Endothelial cell (in vitro differentiated cells): ENCODE results near the gene RAPGEF5. TPM values are rescaled to one million over a fixed set of nuclear protein-coding genes. Genes with fewer than 3 reads are reported as not detected.
A peak's percentile ranks its signal among the peaks of the same experiment; 100 is the strongest.

ENCODE experiments used
- DNase-seq: peaks from one replicate; pipeline ENCODE4 v3.0.0; 2021; ENCODE audit warnings: low spot score
- H3K27ac Mint-ChIP-seq: one replicate; pipeline ENCODE4 v1.8.0; 2021; ENCODE audit warnings: mixed read lengths, inconsistent platforms; ENCODE audit not compliant: unreplicated experiment
- H3K27me3 Mint-ChIP-seq: one replicate; pipeline ENCODE4 v1.8.0; 2021; ENCODE audit warnings: mild to moderate bottlenecking, moderate library complexity, mixed read lengths, inconsistent platforms; ENCODE audit not compliant: unreplicated experiment
- H3K36me3 Mint-ChIP-seq: one replicate; pipeline ENCODE4 v1.8.0; 2021; ENCODE audit warnings: mild to moderate bottlenecking, low read depth, mixed read lengths, inconsistent platforms; ENCODE audit not compliant: unreplicated experiment
- H3K4me1 Mint-ChIP-seq: one replicate; pipeline ENCODE4 v1.8.0; 2021; ENCODE audit warnings: mild to moderate bottlenecking, mixed read lengths, inconsistent platforms; ENCODE audit not compliant: unreplicated experiment
- H3K4me3 Mint-ChIP-seq: one replicate; pipeline ENCODE4 v1.8.0; 2021; ENCODE audit warnings: mild to moderate bottlenecking, mixed read lengths, inconsistent platforms; ENCODE audit not compliant: unreplicated experiment
- H3K9me3 Mint-ChIP-seq: one replicate; pipeline ENCODE4 v1.8.0; 2021; ENCODE audit warnings: mixed read lengths, inconsistent platforms; ENCODE audit not compliant: unreplicated experiment
- CTCF ChIP-seq: fragments of 200-600 bp; sonication (generic); IDR thresholded peaks from one replicate; pipeline ENCODE4 v1.5.0; 2021; ENCODE audit warnings: antibody characterized with exemption; ENCODE audit not compliant: unreplicated experiment
- total RNA-seq: library from RNA; stranded (reverse); fragmentation: NEBNext Ultra II Directional; extraction: Animal tissue kit (Norgen Biotek cat#: 25700); gene quantifications from one replicate; pipeline ENCODE4 v1.2.1, GENCODE V29; 2021; ENCODE audit not compliant: unreplicated experiment

Gene RAPGEF5
- total RNA-seq, 1 donor from 2014 or later, result 135 TPM

GRCh38 chr7:22355620-22356009 is 1.3 kb downstream of the RAPGEF5 start:
- peaks cover 7% of the 10 kb centered on the region for H3K27me3 Mint-ChIP-seq
- peaks cover 3% of the 10 kb centered on the region for H3K9me3 Mint-ChIP-seq
- TF ChIP-seq CTCF, result no peak
- H3K27ac Mint-ChIP-seq, result peak overlapping the region; percentile 40
- H3K36me3 Mint-ChIP-seq, result peaks cover 27% of the 10 kb centered on the region
- peak overlapping the region; percentile 92 for H3K4me3 Mint-ChIP-seq
- H3K4me1 Mint-ChIP-seq, result peaks cover 31% of the 10 kb centered on the region
- DNase-seq, result no peak

GRCh38 chr7:22354462-22354861 is 2.5 kb downstream of the RAPGEF5 start:
- peak overlapping the region; percentile 71 for H3K4me3 Mint-ChIP-seq
- H3K36me3 Mint-ChIP-seq, result peaks cover 27% of the 10 kb centered on the region
- no peak for TF ChIP-seq CTCF
- peaks cover 3% of the 10 kb centered on the region for H3K9me3 Mint-ChIP-seq
- H3K27ac Mint-ChIP-seq, result no peak overlapping the region
- peaks cover 42% of the 10 kb centered on the region for H3K4me1 Mint-ChIP-seq
- peaks cover 7% of the 10 kb centered on the region for H3K27me3 Mint-ChIP-seq
- DNase-seq, result no peak

- peaks cover 27% of the 10 kb centered on the region for H3K36me3 Mint-ChIP-seq
- TF ChIP-seq CTCF, result no peak
- no peak for DNase-seq
- H3K27ac Mint-ChIP-seq, result no peak overlapping the region
- H3K4me1 Mint-ChIP-seq, result peaks cover 44% of the 10 kb centered on the region
- peak overlapping the region; percentile 19 for H3K4me3 Mint-ChIP-seq
- H3K9me3 Mint-ChIP-seq, result peaks cover 3% of the 10 kb centered on the region
- H3K27me3 Mint-ChIP-seq, result peaks cover 7% of the 10 kb centered on the region
These were observed 4.1 kb downstream of the RAPGEF5 start for GRCh38 chr7:22352887-22353286.

GRCh38 chr7:22351878-22352277 is 5.1 kb downstream of the RAPGEF5 start:
- no peak for TF ChIP-seq CTCF
- DNase-seq, result no peak
- H3K36me3 Mint-ChIP-seq, result peaks cover 23% of the 10 kb centered on the region
- H3K4me3 Mint-ChIP-seq, result no peak overlapping the region
- H3K4me1 Mint-ChIP-seq, result peaks cover 41% of the 10 kb centered on the region
- H3K9me3 Mint-ChIP-seq, result peaks cover 3% of the 10 kb centered on the region
- H3K27ac Mint-ChIP-seq, result no peak overlapping the region
- H3K27me3 Mint-ChIP-seq, result peaks cover 5% of the 10 kb centered on the region

- Mint-ChIP-seq H3K27ac (no peak overlapping the region), H3K27me3 (peaks cover 5% of the 10 kb centered on the region), H3K4me1 (peaks cover 47% of the 10 kb centered on the region), H3K4me3 (no peak overlapping the region), H3K9me3 (peaks cover 3% of the 10 kb centered on the region), H3K36me3 (peaks cover 23% of the 10 kb centered on the region)
- TF ChIP-seq CTCF, result no peak
- DNase-seq, result no peak
These were observed 5.6 kb downstream of the RAPGEF5 start for GRCh38 chr7:22351329-22351692.
